ENCODE data around the gene RPE.
A peak's percentile ranks its signal among the peaks of the same experiment; 100 is the strongest.

RPE gene

DNA sequence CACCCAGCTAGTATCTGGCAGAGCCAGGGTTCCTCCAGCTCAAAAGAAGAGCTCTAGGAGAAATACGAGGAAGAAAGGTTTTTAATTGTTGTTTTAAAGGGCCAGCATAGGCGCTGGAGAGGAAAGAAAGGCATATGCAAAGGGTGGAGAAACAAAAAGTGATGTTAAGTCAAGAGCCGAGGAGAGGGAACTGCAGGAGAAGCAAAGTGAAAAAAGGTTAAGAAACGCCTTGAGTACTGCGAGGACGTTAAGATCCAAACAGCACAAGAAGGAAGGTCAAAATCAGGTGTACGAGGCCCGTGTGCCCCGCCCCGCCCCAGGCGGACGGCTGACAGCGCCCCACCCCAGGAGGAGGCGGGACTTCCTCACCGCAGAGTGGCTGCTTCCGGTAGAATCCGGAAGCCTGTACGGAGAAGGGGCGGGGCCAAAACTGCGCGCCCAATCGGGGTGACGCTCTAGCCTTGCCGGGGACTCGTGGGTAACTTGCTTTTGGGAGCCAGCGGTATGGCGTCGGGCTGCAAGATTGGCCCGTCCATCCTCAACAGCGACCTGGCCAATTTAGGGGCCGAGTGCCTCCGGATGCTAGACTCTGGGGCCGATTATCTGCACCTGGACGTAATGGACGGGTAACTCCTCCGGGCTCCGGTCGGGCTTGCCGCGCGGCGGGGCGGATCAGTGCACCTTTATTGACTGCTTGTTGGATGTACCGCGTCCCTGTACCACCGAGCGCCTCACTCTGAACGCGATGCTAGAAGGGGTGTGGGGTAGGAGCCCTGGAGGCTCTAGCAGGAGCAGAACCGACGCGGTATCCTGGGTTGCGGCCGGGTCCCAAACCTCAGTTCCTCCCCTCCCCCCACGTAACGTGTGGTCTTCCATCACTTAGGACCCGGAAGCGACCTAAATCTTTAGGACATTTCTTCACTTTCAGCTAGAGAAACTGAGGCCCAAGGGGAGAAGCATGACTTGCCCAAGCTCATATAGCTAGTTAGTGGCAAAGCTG lies at the start of gene RPE:
Gene RPE, plus strand, starts transcription at position 481 of the 1,000 bp plus-strand sequence. Its CDS starts 24 bp downstream, at position 505.
- DNase-seq (ENCODE audit: low read depth in 3 of 3): peak; percentile 95 to 96 (median 95)

DNA sequence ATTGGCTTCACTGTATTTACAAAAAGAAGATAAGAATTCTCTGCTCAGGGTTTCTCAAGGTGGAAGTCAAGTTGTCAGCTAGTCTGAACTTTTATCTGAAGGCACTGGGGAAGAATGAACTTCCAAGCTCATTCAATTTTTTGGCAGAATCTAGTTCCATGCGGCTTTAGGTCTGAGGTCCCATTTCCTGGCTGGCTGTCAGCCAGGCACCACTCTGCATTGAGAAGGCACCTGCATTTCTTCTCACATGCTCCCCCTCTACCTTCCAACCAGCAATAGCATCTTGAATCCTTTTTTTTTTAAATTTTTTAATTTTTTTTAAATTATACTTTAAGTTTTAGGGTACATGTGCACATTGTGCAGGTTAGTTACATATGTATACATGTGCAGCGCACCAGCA lies 46.2 kb upstream of the RPE start:
- DNase-seq (ENCODE audit: low read depth in 3 of 3): no peak

DNA sequence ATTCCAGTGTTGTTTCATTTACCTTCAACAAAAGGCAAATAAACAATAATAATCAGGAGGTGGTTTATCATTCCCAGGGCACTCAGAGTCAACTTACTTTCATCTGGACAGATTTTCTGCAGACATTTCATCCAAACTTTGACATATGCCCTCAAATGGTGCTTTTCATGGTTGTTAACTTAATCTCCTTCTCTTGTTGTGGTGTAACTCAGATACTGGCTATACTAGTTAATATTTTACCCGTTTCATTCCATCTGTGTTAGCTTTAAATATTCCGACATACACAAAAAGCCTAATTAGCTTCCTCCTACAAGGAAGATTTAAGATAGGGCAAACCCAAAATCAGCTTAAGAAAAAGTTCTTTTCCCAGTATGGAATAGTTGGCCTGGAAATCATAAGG lies 44.4 kb upstream of the RPE start:
- DNase-seq (ENCODE audit: low read depth in 3 of 3): no peak

DNA sequence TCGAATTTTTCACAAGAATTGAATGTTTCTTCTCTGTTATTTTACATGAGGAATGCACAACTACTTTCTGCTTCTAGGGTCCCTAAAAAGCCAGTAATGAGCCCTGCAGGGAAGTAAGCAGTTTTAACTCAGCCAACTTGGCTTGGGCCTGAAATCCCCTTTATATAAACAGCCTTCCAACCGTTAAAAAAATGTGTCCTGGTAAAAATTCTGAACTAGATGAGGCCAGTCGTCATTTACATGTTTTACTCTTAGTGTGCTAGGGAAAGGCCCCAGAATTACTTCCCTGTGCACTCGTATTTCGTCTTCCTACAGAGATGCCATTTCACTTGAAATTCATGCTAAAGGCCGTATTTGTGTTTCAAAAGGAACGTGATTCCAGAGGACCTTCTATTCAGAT lies 42.4 kb upstream of the RPE start:
- DNase-seq (ENCODE audit: low read depth in 3 of 3): no peak

DNA sequence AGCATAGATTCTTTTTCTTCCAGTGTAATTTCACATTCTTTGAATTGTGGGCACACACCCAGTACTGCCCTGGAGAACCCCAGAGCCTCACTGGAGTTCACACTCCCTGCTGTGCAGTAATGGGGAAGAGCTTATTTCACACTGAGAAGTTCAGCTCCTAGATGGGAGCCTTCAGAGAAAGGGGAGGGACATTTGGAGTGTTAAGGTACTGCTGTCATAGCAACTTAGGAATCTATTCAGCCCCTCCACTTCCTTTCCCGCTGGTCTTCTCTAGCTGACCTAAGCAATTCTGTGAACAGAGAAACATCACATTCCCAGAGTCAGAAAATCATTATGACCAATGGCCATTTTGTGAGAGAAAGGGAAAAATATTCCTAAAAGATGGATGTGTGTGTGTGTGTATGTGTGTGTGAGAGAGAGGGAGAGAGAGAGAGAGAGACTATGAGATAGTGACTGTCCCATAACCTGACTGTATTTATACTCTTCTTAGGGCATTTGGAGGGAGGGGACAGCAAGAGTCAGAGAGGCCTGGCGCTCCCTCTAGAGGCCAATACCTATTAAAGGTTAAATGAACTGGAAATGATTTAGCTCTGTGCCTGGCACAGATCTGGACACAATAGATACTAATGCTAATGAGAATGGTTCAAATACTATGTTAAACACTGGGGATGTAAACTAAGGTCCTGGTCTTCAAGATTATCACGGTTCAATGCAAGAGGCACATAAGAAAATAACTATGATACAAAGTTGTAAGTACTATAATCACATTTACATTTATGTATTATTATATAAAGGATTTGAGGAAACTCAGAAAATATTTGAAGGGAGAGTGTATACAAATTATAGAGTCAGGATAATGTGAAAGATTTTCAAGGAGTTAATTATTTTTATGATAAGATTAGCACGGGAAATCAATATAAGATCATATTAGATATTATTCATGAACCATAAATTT lies 41.5 kb upstream of the RPE start:
- DNase-seq (ENCODE audit: low read depth in 3 of 3): peak in 1 of 3 experiments; percentile 5

DNA sequence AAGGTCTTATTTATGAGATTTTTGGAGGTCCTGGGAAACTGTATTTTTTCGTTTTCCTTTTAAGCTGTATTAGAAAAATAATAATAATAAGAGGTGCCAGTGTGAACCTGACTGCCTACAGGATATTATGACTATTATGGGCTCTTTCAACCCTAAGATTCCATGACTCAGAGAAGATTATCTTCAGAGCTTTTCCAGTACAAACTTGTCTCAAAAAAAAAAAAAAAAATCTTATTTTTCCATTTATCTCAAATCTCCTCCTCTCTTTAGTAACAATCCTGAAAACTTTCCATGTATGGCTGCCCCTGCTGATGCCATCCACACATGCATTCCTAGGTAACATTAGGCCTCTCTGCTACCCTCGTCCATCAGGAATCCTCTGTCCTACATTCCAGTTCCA lies 36.7 kb upstream of the RPE start:
- DNase-seq (ENCODE audit: low read depth in 3 of 3): no peak

DNA sequence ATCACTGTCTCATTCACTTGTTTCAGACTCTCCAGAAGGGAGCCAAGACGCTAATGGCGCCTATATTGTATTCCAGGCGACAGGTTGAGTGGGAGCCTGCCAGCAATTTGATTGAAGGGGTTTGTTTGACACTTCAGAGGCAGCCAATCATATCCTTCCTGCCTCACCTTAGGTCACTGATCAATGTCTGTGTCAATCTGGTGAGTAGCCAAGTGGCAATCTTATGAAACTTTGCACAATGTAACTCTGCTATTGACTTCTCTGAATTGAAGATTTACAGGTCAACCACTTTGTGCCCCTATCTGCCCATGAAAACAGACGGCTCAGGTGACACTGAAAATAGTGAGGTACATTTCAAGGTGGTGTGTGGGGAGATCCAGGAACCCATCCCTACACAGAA lies 32.7 kb upstream of the RPE start:
- no peak for DNase-seq (ENCODE audit: low read depth in 3 of 3)

DNA sequence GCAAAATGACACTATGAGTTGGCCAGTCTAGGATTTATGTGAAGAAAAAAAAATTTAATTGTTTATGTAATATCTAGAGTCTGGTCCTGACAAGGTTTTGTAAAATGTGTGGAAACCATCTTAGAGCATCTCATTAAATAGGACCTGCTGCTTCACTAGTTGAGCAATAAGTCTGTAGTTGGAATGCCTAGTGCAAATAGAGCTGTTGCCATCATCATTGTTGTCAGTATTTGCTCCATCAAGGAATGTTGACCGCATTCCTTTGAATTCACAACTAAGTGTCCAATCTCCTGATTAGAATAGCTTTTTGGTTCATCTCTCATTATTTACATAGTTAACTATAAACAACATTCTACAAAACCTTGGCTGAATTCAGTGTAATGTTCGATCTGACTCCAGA lies 32.2 kb upstream of the RPE start:
- DNase-seq (ENCODE audit: low read depth in 3 of 3): no peak

DNA sequence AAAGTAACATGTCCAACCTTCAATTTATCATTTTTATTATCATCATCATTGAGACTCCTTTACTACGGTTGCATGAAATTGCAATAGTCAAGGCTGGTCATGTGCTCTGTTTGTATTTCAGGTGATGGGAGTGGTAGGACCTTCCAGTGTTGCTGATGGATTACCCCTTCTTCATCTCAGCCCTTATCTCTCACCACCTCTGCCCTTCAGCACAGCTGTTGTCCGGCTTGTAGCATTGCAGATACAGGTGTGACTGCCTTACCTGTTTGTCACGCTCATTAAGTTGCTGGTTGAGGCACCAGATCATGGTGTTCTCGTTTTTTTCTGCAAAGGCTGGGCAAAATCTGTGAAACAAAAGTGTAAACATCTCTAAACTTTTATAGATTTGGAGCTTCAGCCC lies 31.7 kb upstream of the RPE start:
- DNase-seq (ENCODE audit: low read depth in 3 of 3): no peak

DNA sequence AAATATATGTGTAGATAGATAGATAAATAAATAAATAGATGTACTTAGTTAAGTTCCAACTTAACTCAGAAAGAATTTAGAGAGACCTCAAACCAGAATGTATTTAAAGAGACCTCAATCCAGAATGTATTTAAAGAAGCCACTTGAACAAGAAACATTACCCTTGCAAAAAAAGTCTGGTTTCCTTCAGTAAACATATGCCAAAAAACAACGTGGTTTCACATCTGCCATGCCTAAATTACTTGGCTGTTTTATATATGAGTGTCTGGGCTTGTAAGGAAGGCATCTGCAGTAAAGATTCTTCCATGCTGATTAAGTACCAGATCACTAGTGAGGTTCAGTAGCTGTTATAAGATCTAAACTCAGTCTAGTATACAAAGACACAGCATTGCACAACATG lies 29.1 kb upstream of the RPE start:
- DNase-seq (ENCODE audit: low read depth in 3 of 3): no peak

DNA sequence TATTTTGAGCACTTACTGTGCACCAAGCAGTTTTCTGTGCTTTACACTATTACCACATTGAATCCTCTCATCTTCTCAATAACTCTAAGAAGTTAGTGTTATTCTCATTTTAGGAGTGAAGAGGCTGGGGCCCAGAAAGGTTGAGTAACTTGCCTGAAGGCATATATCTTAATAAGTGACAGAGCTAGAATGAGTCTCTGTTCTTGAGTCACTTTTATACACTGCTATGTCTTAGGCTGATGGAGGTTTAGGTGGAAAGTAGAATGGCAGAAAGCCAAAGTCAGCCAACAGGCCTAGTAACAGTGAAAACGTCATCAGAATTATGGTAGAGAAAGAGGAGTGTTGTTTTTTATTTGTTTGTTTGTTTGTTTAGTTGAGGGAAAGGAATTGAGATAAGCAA lies 27.9 kb upstream of the RPE start:
- no peak for DNase-seq (ENCODE audit: low read depth in 3 of 3)

DNA sequence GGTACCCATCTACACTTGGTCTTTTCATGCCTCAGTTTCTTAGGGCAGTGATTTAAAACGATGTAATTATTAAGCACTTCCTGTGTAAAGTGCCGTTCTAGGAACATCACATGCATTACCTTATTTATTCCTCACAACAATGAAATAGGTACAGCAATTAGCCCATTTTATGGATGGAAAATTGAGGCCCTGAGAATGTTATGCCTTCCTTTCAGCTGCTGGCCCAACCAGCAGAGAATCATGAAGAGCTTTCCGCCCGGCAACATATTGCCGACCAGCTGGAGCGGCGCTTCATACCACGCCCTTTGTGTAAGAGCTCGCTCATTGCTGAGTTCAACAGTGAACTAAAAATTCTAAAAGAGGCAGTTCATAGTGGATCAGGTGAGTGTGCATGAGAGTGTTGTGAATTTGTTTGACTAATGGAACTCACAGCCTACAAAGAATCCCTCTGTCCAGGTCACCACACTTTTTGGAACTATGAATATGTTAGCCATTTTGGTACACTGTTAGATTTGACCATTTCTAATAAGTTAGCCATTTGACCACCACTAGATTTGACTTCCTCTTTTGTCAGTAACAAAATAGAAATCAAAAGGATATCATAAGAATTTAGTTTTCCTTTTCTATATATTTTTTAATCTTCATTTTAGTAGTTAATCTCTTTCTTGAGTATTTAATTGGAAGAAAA lies 25.6 kb upstream of the RPE start:
- no peak for DNase-seq (ENCODE audit: low read depth in 3 of 3)

DNA sequence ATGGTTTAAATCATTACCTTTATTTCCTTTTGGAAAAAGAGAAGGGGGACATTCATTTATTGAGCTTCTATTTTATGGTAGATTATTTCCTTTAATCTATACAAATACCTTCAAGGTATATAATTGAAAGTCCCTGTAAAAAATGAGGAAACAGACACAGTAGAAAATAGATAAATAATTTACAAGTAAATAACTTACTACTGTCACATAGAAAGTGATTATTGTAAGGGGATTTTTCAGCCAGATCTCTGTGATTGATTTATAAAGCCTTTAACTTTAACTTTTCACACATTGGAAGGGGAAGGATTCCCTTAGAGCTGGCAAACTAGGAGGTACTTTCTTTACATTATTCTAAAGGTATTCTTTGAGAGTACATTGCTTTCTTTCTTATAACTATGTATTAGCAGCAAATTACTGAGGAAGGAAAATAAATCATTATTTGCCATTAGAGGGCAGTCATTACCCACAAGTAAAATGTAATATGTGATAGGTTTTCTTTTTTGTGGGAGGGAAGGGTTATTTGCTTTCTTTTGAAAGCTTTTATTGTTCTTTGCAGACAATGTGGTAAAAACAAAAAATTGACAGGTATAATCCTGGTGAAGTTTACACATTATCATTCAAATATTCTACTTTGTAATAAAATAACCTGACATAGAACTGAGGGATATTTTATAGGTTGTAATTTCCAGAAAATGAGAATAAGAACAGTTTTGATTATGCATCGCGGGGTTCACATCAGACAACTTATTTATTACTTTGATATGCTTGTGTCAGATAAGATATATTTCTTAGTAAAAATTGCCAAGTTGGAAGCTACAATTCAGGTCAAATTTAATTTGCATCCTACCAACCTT lies 24.8 kb upstream of the RPE start:
- DNase-seq (ENCODE audit: low read depth in 3 of 3): no peak

DNA sequence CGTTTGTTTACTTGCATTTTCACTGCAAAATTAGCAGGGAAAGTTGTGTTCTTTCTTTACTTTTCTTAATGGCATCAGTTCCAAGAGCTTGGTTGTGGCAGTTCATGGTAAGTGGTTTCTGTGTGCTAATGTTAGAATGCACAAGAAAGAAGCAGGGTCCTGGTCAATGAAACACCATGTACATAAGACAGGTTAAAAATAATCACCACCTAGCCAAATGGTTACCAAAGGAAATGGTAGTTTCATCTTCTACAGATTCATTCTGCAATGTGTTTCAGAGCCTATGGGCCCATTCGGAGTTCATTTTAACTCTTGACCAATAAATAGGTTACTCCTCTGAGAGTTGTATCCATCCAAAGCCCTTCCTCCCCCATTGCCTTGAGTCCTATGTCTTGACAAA lies 18.1 kb upstream of the RPE start:
- DNase-seq (ENCODE audit: low read depth in 3 of 3): no peak

DNA sequence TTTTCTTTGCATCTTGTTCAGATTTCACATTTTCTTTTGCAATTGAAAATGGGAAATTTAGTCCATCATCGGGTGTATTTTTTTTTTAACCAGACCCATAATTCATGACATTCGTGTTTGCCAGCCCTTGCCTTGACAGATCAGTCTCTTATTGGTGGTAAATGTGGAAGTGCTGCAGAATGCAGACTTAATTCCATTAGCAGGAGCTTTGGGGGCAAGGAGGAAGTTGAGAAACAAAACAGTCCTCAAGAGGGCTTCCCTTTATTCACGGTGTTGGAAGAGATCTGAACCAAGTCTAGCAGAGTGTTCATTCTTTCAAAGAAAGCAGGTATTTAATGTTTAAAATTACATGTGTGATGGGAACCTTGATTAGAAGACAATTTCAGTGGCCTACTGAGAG lies 16.6 kb upstream of the RPE start:
- no peak for DNase-seq (ENCODE audit: low read depth in 3 of 3)

DNA sequence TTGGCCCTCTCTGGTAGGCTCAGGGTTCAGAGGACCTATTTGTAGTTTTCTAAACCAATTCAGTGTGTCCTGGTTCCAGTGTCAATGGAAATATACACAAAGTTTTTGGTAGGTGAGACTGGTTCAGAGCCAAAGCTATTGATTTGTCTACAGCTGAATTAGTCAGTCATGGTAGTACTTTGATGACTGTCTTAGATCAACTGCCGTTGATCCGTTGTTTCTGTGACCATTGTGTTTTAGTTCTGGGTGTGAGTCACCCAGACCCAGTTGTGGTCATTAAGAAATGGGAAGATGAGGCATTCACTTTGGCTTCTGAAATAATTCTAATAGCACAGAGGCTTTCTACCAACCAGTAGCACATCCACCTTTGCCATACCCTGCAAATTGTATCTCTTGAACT lies 16.0 kb upstream of the RPE start:
- DNase-seq (ENCODE audit: low read depth in 3 of 3): no peak

DNA sequence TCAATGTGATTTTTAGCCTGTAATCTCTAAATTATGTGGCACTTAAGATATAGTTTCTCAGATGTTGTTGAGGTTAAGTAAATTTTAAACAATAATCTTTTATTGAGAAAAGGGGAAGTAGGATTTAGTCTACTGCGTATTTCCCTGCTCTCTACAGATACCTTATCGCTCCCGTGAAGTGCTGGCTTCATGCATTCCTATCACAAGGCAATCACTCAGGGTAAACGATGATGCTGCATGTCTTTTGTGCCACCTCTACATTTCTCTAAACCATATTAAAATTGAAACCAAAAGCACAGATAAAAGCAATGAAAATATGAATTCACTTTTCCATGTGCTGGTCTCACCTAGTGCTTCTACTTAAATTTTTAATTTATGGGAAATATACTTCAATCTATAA lies 14.4 kb upstream of the RPE start:
- DNase-seq (ENCODE audit: low read depth in 3 of 3): no peak

DNA sequence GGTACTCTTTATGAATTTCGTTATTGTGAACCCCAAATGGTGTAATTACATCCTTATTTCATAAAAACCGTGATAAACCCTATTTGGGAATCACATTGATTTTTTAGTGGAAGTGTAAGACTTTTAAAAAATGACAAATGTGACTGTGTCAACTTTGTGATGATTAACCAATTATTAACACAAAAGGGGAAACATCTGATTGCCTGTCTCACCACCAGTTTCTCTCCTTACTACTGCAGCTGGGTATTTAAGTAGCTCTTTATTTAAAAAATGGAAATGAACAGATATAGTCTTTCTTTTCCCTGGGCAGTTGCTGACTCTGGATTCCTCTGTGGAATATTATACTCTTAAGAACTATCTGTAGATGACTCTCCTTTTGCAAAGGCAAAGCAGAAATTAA lies 11.6 kb upstream of the RPE start:
- DNase-seq (ENCODE audit: low read depth in 3 of 3): no peak

DNA sequence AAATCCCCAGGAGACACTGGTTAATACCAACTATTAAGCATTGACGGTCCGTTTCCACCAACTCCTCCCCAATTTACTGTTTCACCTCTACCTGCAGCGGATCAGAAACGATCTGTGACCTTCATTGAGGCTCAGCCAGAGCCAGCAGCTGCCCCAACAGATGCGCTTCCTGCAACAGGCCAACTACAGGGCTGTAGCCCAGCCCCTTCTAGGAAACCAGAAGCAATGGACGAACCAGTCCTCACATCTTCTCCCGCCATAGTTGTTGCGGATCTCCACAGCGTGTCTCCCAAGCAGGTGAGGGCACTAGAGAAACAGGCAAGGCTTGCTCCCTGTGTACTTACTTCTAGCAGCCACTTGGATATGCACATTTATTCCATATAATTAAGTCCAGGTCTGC lies 8.5 kb upstream of the RPE start:
- DNase-seq (ENCODE audit: low read depth in 3 of 3): no peak

DNA sequence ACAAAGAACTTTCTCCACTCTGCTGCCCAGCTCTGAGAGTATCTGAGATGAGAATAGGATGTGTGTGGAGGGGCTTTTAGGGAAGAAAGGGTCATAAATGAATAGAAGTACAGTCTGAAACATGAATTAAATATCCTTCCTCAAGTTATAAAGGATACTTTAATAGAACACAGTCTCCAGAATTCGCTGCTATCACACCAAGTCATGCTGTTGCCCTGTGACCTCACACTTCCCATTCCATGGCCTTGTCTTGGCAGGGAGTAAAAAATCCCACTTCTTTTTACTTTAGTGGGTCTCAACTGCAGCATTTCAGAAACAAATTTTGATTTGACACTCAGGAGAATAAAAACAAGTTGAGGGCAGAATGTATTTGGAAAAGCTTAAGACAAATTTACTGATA lies 3.8 kb upstream of the RPE start:
- no peak for DNase-seq (ENCODE audit: low read depth in 3 of 3)
